NCI-H2107 treated with DMSO at 0.1 percent for 48 hours (cell line): ENCODE results near the gene WASHC3.
A peak's percentile ranks its signal among the peaks of the same experiment; 100 is the strongest.
"Not testable (repeated sequence)": the region's sequence is repeated elsewhere in the genome, so short reads cannot be mapped to it uniquely, and the experiment has no call there.

Experiments
- DNase-seq: peaks from one replicate; lab custom pipeline; 2025; ENCODE audit not compliant: unreplicated experiment; lab: John Stamatoyannopoulos, UW

WASHC3 gene

GRCh38 chr12:102061560-102062418 is at the start of gene WASHC3:
WASHC3 (minus strand) TSS chr12:102061991; CDS start chr12:102061962, 29 bp downstream.
- peak; percentile 93 for DNase-seq

GRCh38 chr12:102110782-102111181 is 49.0 kb upstream of the WASHC3 start:
- no peak for DNase-seq

GRCh38 chr12:102107970-102108369 is 46.2 kb upstream of the WASHC3 start:
- no peak for DNase-seq

GRCh38 chr12:102106905-102107304 is 45.1 kb upstream of the WASHC3 start:
- DNase-seq: no peak

- no peak for DNase-seq
Observed at GRCh38 chr12:102096855-102097254, 35.1 kb upstream of the WASHC3 start.

GRCh38 chr12:102095677-102096263 is 34.0 kb upstream of the WASHC3 start:
- peak; percentile 25 for DNase-seq

- DNase-seq: no peak
Observed at GRCh38 chr12:102093319-102093718, 31.5 kb upstream of the WASHC3 start.

- DNase-seq: not testable (repeated sequence)
Observed at GRCh38 chr12:102089228-102089835, 27.5 kb upstream of the WASHC3 start.

- no peak for DNase-seq
Observed at GRCh38 chr12:102080842-102081241, 19.1 kb upstream of the WASHC3 start.

GRCh38 chr12:102072092-102072491 is 10.3 kb upstream of the WASHC3 start:
- DNase-seq: not testable (repeated sequence)

- DNase-seq: no peak
Observed at GRCh38 chr12:102069707-102070106, 7.9 kb upstream of the WASHC3 start.

GRCh38 chr12:102067574-102068258 is 5.9 kb upstream of the WASHC3 start:
- DNase-seq: no peak

- DNase-seq: no peak
Observed at GRCh38 chr12:102064476-102064875, 2.7 kb upstream of the WASHC3 start.

- DNase-seq: no peak
Observed at GRCh38 chr12:102063069-102063468, 1.3 kb upstream of the WASHC3 start.

GRCh38 chr12:102062419-102062806 is 622 bp upstream of the WASHC3 start:
- DNase-seq: no peak

- DNase-seq: peak; percentile 13
Observed at GRCh38 chr12:102061096-102061559, 663 bp downstream of the WASHC3 start.

GRCh38 chr12:102059343-102059742 is 2.4 kb downstream of the WASHC3 start:
- DNase-seq: no peak

- no peak for DNase-seq
Observed at GRCh38 chr12:102054345-102054744, 7.4 kb downstream of the WASHC3 start.

GRCh38 chr12:102053062-102053349 is 8.8 kb downstream of the WASHC3 start:
- DNase-seq: no peak

GRCh38 chr12:102052192-102053061 is 9.4 kb downstream of the WASHC3 start:
- no peak for DNase-seq
